ENCODE results near the gene GOLGA6L2. TPM values are rescaled to one million over a fixed set of nuclear protein-coding genes. Genes with fewer than 3 reads are reported as not detected.

The GOLGA6L2 gene
- total and polyA plus RNA-seq, 2 of the 13 experiments (the other 11 are each of a cell fraction or from before 2014, with no cell fraction given): not detected

DNA sequence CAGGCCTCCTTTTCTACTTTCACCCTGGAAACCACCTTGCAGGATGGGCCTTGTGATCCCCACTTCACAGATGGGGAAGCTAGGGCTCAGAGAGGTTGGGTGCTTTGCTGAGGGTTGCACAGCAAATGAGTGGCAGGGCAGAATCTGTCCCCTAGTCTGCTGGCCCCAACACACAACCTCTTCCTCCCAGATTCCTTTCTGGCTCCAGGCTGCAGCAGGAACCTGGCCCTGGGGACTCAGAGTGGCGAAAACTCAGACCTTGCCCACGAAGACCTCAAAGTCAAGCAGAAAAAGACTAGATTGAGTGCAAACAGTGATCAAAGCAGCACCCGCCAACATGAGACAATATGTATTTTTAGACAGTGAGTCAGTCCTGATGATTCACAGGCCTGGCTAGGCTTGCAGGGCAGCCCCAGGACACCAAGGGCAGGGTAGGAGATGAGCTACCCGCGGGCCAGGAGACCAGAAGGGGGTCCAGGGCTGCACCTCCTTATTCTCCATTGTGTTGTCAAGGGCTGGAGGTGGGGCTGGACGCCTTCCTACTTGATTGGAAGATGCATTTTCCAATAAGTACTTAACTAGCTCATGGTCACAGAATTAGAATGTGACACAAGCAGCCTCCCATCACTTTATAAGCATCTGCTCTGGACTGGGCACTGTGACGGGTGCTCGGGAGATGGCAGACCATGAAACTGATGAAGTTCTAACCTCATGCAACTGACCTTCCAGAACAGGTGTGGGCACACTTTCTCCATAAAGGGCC is 23.9 kb downstream of the GOLGA6L2 start (continued):
- no peak for TF ChIP-seq GTF3A (CRISPR knock-in tag; conservative IDR thresholded peaks at IDR 0.05)
- TF ChIP-seq MYNN (CRISPR knock-in tag; IDR thresholded peaks at IDR 0.05; ENCODE audit: low read depth): no peak
- no peak for TF ChIP-seq FIP1L1 (IDR thresholded peaks at IDR 0.05; ENCODE audit: borderline replicate concordance, insufficient read depth, low read depth, low read length)
- TF ChIP-seq ZNF431 (CRISPR knock-in tag; IDR thresholded peaks at IDR 0.05; ENCODE audit: borderline replicate concordance, low read depth): 0 out of 2 replicates have a peak, but pooled peaks have one; percentile 27
- TF ChIP-seq, protein P1, sequence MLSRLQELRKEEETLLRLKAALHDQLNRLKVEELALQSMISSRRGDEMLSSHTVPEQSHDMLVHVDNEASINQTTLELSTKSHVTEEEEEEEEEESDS (CRISPR knock-in tag; IDR thresholded peaks at IDR 0.05; ENCODE audit: borderline replicate concordance): no peak
- no peak for TF ChIP-seq RARG (CRISPR knock-in tag; IDR thresholded peaks at IDR 0.05; ENCODE audit: low read depth)
- TF ChIP-seq TEAD3 (CRISPR knock-in tag; optimal IDR thresholded peaks at IDR 0.05; ENCODE audit: borderline replicate concordance): no peak
- TF ChIP-seq PAF1 (CRISPR knock-in tag; IDR thresholded peaks at IDR 0.05): no peak
- no peak for TF ChIP-seq RORA (CRISPR knock-in tag; IDR thresholded peaks at IDR 0.05)
- no peak for TF ChIP-seq ZNF329 (CRISPR knock-in tag; IDR thresholded peaks at IDR 0.05; ENCODE audit: low read depth)
- TF ChIP-seq KDM6A (CRISPR knock-in tag; IDR thresholded peaks at IDR 0.05; ENCODE audit: low read depth): no peak
- TF ChIP-seq SKI (IDR thresholded peaks at IDR 0.05; ENCODE audit: partially characterized antibody): peak; percentile 78
- TF ChIP-seq SIN3B (IDR thresholded peaks at IDR 0.05; ENCODE audit: low read length): no peak
- TF ChIP-seq ZNF614 (CRISPR knock-in tag; IDR thresholded peaks at IDR 0.05; ENCODE audit: borderline replicate concordance): 0 out of 2 replicates have a peak, but pooled peaks have one; percentile 21
- TF ChIP-seq ZNF20 (CRISPR knock-in tag; IDR thresholded peaks at IDR 0.05): no peak
- no peak for TF ChIP-seq ZNF720 (CRISPR knock-in tag; IDR thresholded peaks at IDR 0.05)
- peak; percentile 24; the same call in 1 of the 2 replicates for TF ChIP-seq ELF3 (CRISPR knock-in tag; IDR thresholded peaks at IDR 0.05)
- peak; percentile 29; the same call in 1 of the 2 replicates for TF ChIP-seq HDAC1 (CRISPR knock-in tag; IDR thresholded peaks at IDR 0.05)
- peak; percentile 74; the same call in 1 of the 2 replicates for TF ChIP-seq SALL1 (CRISPR knock-in tag; IDR thresholded peaks at IDR 0.05)
- TF ChIP-seq U2AF2 (IDR thresholded peaks at IDR 0.05; ENCODE audit: low read depth, low read length): no peak
- TF ChIP-seq GPBP1L1 (CRISPR knock-in tag; IDR thresholded peaks at IDR 0.05): no peak
- peak; percentile 53; the same call in 1 of the 2 replicates for TF ChIP-seq PAXIP1 (CRISPR knock-in tag; conservative IDR thresholded peaks at IDR 0.05)
- TF ChIP-seq, protein P2, sequence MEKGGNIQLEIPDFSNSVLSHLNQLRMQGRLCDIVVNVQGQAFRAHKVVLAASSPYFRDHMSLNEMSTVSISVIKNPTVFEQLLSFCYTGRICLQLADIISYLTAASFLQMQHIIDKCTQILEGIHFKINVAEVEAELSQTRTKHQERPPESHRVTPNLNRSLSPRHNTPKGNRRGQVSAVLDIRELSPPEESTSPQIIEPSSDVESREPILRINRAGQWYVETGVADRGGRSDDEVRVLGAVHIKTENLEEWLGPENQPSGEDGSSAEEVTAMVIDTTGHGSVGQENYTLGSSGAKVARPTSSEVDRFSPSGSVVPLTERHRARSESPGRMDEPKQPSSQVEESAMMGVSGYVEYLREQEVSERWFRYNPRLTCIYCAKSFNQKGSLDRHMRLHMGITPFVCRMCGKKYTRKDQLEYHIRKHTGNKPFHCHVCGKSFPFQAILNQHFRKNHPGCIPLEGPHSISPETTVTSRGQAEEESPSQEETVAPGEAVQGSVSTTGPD (CRISPR knock-in tag; IDR thresholded peaks at IDR 0.05): no peak
- no peak for TF ChIP-seq ELF4 (CRISPR knock-in tag; IDR thresholded peaks at IDR 0.05; ENCODE audit: borderline replicate concordance)
- peak; percentile 92 for TF ChIP-seq ZFP36 (IDR thresholded peaks at IDR 0.05; ENCODE audit: borderline replicate concordance, low read depth, low read length, partially characterized antibody)

Measured in HepG2 (cell line).